ENCODE results near the gene HAUS1. TPM values are rescaled to one million over a fixed set of nuclear protein-coding genes. Genes with fewer than 3 reads are reported as not detected.

HAUS1 gene, protein sequence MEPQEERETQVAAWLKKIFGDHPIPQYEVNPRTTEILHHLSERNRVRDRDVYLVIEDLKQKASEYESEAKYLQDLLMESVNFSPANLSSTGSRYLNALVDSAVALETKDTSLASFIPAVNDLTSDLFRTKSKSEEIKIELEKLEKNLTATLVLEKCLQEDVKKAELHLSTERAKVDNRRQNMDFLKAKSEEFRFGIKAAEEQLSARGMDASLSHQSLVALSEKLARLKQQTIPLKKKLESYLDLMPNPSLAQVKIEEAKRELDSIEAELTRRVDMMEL
- total RNA-seq = 10 to 100 TPM; 21.2 to 37.3 (median 28.1) TPM

- H3K4me3 ChIP-seq = peak within 1 kb of the TSS; percentile 56 to 97 (median 82)
- DNase-seq (ENCODE audit: low spot score in 2 of 2) = peak; percentile 90 to 91
- no peaks in the 10 kb centered on the region for H3K27me3 ChIP-seq
- no peaks in the 10 kb centered on the region for H3K9me3 ChIP-seq
- peak within 1 kb of the TSS; percentile 31 to 90 (median 83) for H3K27ac ChIP-seq
- TF ChIP-seq POLR2A (IDR thresholded peaks at IDR 0.05) (peak; percentile 47 to 72), EP300 (IDR thresholded peaks at IDR 0.05) (peak; percentile 33 to 74)
- TF ChIP-seq, protein P1, sequence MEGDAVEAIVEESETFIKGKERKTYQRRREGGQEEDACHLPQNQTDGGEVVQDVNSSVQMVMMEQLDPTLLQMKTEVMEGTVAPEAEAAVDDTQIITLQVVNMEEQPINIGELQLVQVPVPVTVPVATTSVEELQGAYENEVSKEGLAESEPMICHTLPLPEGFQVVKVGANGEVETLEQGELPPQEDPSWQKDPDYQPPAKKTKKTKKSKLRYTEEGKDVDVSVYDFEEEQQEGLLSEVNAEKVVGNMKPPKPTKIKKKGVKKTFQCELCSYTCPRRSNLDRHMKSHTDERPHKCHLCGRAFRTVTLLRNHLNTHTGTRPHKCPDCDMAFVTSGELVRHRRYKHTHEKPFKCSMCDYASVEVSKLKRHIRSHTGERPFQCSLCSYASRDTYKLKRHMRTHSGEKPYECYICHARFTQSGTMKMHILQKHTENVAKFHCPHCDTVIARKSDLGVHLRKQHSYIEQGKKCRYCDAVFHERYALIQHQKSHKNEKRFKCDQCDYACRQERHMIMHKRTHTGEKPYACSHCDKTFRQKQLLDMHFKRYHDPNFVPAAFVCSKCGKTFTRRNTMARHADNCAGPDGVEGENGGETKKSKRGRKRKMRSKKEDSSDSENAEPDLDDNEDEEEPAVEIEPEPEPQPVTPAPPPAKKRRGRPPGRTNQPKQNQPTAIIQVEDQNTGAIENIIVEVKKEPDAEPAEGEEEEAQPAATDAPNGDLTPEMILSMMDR (IDR thresholded peaks at IDR 0.05) = peak in 1 of 5 experiments; percentile 16
- H3K36me3 ChIP-seq = peaks cover 0 to 22% (median 0%) of the 10 kb centered on the region in 3 donors
- H3K4me1 ChIP-seq = peaks cover 0 to 18% (median 5%) of the 10 kb centered on the region in 4 donors
- WGBS, 2 donors = 0 to 1% methylated on average over 51 to 56 of the region's 57 CpGs
Measured at GRCh38 chr18:46104128-46104911, at the start of gene HAUS1. Gene HAUS1, plus strand, starts transcription at chr18:46104385. Its CDS starts 27 bp downstream, at chr18:46104412.

DNA sequence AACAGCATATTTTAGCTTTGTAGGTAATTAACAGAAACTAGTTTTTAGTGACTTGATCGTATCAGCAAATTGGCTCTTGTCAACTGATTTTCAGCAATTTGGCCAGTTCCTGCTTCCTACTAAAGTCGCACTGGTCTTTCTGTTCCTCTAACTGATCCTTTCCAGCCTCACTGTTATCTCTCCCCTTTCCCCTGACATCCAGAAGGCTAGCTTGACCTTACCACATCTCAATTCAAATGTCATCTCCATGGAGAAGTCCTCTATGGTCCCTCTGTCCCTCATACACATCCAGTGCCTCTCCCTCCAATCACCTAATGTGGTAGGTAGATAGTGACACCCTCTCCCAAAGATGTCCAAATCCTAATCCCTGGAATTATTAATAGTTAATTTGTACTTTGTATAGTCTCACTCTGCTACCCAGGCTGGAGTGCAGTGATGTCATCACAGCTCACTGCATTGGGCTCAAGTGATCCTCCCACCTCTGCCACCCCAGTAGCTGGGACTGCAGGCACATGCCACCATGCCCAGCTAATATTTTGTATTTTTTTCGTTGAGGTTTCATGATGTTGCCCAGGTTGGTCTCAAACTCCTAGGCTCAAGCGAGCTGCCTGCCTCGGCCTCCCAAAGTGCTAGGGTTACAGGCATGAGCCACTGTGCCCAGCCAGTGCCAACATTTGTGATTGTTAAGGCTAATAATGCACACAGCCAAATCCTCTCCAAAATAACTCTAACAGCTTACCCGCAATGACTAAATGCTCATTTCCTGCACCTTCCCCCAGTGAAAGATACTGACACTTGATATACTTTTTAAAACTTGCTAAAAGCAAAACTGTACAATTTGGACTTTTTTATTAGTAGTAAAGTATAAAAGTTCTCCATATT lies 49.0 kb upstream of the HAUS1 start:
- Histone ChIP-seq H3K4me3 (no peak overlapping the region), H3K27ac (no peak overlapping the region), H3K9me3 (no peaks in the 10 kb centered on the region), H3K27me3 (no peaks in the 10 kb centered on the region), H3K36me3 (no peaks in the 10 kb centered on the region), H3K4me1 (peaks cover 0 to 8% (median 3%) of the 10 kb centered on the region in 4 donors)
- TF ChIP-seq POLR2A (IDR thresholded peaks at IDR 0.05) = no peak
- TF ChIP-seq, protein P1 (IDR thresholded peaks at IDR 0.05) = no peak
- no peak for TF ChIP-seq EP300 (IDR thresholded peaks at IDR 0.05)
- WGBS, 2 donors = 75 to 80% methylated on average over 6 of the region's 6 CpGs
- DNase-seq (ENCODE audit: low spot score in 2 of 2) = no peak

DNA sequence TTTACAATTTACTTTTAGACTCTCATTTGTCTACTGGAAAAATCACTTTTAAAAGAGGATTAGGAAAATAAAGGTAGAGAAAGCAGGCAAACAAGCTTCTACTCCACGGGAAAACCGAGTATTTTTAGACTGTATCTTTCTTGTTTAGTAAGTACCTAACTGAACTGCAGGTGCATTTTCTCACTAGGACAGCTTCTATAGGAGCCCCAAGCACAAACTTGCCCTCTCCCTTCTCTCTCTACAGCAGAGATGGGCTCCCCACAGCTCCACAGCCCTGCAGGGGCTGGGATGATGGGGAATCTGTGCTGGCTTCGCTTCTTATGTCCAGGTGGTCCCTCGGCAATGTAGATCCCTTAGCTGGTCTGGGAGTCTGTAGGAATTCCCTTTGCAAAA lies 48.4 kb upstream of the HAUS1 start:
- H3K4me1 ChIP-seq = peaks cover 0 to 8% (median 3%) of the 10 kb centered on the region in 4 donors
- H3K27me3 ChIP-seq = no peaks in the 10 kb centered on the region
- no peaks in the 10 kb centered on the region for H3K36me3 ChIP-seq
- H3K4me3 ChIP-seq = no peak overlapping the region
- no peaks in the 10 kb centered on the region for H3K9me3 ChIP-seq
- TF ChIP-seq EP300 (IDR thresholded peaks at IDR 0.05) (no peak), POLR2A (IDR thresholded peaks at IDR 0.05) (no peak)
- TF ChIP-seq, protein P1 (IDR thresholded peaks at IDR 0.05) = no peak
- DNase-seq (ENCODE audit: low spot score in 2 of 2) = no peak
- 71 to 85% methylated on average over 4 of the region's 4 CpGs for WGBS, 2 donors
- no peak overlapping the region for H3K27ac ChIP-seq

DNA sequence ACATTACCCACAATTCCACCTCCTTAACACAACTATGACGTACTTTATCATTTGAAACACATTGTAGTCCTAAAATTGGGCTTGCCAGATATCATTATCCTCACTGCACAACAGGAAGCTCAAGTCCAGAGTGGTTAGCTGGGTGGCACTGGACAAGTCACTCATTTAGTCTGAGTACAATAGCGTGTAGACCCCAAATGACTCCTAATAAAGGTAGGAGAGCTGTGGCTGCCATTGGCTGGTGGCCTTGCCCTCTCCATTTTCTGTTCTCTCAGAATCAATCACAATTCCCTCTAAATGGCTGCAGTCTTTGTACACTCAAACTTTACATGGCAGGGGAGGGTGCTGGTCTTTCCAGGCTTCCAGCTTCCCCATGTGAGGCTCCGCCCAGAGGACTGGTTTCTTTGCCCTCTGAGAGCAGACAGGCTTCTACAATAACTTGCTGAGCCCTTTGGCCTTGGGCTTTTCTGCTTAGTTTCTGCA lies 43.8 kb upstream of the HAUS1 start:
- H3K36me3 ChIP-seq = no peaks in the 10 kb centered on the region
- WGBS, 2 donors = 85 to 88% methylated on average over 3 of the region's 3 CpGs
- no peak for TF ChIP-seq POLR2A (IDR thresholded peaks at IDR 0.05)
- TF ChIP-seq, protein P1 (IDR thresholded peaks at IDR 0.05) = no peak
- TF ChIP-seq EP300 (IDR thresholded peaks at IDR 0.05) = no peak
- H3K4me3 ChIP-seq = no peak overlapping the region
- H3K27ac ChIP-seq = no peak overlapping the region
- H3K27me3 ChIP-seq = no peaks in the 10 kb centered on the region
- DNase-seq (ENCODE audit: low spot score in 2 of 2) = no peak
- no peaks in the 10 kb centered on the region for H3K4me1 ChIP-seq
- H3K9me3 ChIP-seq = no peaks in the 10 kb centered on the region

All from tibial nerve (tissue), 4 donors.